H54 (cell line): Measurements from ENCODE around the gene NEURL2.
"Not testable (repeated sequence)": the region's sequence is repeated elsewhere in the genome, so short reads cannot be mapped to it uniquely, and the experiment has no call there.

Experiments used
- DNase-seq: peaks from one replicate; pipeline ENCODE4 v3.0.0; 2011; ENCODE audit warnings: low spot score, mixed read lengths; ENCODE audit not compliant: insufficient read length
- FAIRE-seq: peaks from 3 replicates; lab custom pipeline; 2011; peaks lifted over from hg19 to GRCh38; lab: Jason Lieb, UNC
- POLR2A ChIP-seq: IDR thresholded peaks from 2 replicates; pipeline ENCODE4 v1.6.1; 2011; ENCODE audit warnings: low read depth, mild to moderate bottlenecking, low read length

Gene NEURL2

DNA sequence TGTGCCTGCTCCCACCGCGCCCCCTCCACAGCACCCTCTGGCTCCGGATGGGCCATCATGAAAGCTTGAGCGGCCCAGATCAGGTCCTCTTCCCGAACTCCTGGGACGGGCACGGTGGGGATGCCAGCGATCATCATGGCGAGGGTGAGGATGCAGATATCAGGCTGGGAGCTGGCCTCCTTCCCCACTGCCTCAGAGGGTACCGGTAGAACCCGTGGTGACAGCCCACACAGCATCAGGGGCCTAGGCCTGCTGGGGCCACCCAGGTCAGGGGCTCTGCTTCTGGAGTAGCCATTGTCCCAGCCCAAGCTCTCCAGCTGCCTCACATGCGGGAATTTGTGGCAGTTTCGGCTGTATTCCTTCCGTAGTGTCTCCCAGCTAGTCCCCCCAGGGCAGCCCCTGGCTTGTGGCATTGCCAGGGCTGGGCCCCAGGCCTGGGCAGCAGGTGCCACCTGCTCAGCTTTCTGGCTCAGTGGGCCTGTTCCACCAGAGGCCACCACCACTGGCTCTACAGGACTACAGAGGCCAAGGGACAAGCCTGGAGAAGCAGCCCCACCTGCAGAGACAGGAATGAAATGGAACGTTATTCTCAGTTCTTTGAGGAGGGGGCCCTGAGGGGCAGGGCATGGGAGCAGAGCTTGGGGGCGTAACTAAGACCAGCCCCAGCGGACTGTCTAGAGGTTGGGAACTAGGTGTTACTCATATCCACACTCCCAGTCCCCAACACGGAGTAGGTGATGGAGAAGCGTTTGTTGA lies 4.2 kb downstream of the NEURL2 start:
- no peak for TF ChIP-seq POLR2A
- FAIRE-seq, result no peak
- no peak for DNase-seq

DNA sequence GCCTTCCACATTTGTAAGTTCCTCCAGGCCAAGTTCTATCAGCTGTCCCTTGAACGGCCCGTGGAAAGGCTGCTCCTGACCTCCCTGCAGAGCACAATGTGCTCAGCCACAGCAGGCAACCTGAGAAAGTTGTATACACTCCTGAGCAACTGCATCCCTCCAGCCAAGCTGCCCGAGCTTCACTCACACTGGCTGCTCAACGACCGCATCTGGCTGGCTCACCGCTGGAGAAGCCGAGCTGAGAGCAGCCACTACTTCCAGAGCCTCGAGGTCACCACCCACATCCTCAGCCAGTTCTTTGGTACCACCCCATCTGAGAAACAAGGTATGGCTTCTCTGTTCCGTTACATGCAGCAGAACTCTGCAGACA lies 7.9 kb downstream of the NEURL2 start:
- no peak for TF ChIP-seq POLR2A
- DNase-seq (no peak), FAIRE-seq (no peak)

DNA sequence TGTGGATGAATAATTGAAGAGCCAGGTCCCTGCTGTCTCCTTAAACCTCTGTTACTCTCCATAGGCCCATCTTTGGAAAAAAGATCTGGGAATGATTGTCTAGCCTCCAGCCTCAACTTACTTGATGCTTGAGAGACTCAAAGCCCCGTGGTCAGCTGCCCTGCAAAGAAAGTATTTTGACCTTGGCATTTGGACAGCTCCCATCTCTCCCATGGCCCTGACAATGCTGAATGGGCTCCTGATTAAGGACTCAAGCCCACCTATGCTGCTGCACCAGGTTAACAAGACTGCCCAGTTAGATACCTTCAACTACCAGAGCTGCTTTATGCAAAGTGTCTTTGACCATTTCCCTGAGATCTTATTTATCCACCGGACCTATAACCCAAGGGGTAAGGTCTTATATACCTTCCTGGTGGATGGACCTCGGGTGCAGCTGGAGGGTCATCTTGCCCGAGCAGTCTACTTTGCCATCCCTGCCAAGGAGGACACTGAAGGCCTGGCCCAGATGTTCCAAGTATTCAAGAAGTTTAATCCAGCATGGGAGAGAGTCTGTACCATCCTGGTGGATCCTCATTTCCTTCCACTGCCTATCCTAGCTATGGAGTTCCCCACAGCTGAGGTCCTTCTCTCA lies 8.4 kb downstream of the NEURL2 start:
- no peak for TF ChIP-seq POLR2A
- DNase-seq (no peak), FAIRE-seq (no peak)

DNA sequence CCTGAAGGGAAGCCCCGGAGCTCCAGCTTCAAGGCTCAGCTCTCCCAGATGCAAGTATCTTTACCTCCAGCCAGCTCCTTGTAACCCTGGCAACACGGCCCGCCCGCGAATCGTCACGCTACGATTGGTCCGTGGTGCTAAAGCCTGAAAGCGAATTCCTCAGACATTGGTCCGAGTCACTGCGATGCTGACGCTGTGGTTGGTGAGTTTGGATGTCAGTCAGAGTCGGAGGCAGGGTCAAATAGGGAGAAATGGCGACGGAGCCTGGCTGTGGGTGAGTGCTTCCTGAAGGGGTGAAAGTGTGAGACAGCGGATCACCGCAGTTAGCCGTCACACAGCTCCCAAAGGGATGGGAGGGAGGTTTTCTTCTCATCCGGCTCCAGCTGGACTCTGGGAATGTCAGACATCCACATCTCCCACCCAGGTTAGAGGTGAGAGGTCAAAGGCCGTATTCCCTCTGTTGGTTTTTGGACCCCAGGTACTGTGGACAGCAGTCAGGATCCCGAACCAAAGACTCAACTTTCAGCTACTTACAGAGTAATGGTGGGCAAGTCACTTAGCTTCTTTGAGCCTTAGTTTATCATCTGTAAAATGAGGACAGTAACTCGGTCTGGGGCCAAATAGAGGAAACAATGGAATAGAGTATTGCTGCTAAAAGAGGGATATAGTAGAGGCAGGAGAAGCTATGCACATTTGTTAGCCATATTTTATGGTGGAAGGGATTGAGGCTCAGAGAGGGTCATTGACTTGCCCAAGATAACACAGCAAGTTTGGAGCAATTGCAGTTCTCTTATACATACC lies 9.8 kb downstream of the NEURL2 start, which contains the start of gene ZSWIM1:
TSS of gene ZSWIM1 (plus strand) at position 240 of the 801 bp plus-strand sequence. CDS start 1,366 bp downstream, outside the sequence.
- TF ChIP-seq POLR2A, result peak; percentile 86
- DNase-seq, result peak; percentile 97
- FAIRE-seq, result peak; percentile 57

DNA sequence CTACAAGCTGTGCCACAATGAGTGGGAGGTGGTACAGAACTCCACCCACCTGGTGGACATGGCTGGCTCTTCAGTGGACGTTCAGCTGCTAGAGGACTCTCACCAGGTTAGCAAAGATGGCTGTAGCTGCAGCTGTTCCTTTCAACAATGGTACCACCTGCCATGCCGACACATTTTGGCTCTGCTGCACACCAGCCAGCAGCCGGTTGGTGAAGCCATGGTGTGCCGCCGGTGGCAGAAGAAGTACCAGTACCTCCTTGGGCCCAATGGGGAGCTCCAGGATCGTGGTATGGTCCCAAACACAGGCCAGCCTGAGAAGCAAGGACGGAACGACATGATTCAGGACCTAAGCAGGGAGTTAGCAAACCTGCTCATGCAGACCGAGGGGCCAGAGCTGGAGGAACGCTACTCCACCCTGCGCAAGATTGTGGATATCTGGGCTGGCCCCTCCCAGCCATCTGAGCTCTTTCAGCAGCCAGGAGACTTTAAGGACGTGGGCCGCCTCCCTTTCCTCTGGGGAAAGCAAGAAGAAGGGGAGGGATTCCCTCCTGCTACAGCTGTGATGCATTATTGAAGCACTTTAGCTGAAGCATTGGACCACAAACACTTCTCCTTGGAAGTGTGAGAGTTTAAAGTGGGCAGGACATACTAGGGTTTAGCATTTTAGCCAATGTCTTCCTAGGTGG lies 12.8 kb downstream of the NEURL2 start:
- no peak for DNase-seq
- no peak for FAIRE-seq
- TF ChIP-seq POLR2A, result no peak

DNA sequence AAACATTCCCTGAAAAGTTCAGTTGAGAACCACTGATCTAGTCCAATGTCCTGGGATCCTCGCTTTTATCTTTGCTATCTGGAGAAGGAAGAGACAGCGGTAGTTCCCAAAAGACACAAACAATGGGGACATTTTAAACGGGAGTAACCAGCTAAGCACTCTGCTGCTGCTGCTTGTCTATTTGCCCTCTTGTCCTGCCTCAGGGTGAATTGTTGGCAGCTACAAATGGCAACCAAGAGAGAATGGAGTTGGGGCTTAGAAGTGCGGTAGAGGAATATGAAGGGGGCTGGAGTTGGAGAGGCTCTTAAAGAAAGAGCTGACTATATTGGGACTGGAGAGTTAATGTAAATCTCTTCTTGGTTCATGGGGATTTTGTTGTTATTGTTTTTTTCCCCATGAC lies 16.4 kb downstream of the NEURL2 start:
- FAIRE-seq (no peak), DNase-seq (no peak)
- no peak for TF ChIP-seq POLR2A

DNA sequence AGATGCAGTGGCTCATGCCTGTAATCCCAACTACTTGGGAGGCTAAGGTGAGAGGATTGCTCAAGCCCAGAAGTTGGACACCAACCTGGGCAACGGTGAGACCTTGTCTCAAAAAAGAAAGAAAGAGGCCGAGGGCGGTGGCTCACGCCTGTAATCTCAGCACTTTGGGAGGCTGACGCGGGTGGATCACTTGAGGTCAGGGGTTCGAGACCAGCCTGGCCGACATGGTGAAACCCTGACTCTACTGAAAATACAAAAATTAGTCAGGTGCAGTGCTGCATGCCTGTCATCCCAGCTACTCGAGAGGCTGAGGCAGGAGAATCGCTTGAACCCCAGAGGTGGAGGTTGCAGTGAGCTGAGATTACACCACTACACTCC lies 16.9 kb downstream of the NEURL2 start:
- not testable (repeated sequence) for DNase-seq, FAIRE-seq

DNA sequence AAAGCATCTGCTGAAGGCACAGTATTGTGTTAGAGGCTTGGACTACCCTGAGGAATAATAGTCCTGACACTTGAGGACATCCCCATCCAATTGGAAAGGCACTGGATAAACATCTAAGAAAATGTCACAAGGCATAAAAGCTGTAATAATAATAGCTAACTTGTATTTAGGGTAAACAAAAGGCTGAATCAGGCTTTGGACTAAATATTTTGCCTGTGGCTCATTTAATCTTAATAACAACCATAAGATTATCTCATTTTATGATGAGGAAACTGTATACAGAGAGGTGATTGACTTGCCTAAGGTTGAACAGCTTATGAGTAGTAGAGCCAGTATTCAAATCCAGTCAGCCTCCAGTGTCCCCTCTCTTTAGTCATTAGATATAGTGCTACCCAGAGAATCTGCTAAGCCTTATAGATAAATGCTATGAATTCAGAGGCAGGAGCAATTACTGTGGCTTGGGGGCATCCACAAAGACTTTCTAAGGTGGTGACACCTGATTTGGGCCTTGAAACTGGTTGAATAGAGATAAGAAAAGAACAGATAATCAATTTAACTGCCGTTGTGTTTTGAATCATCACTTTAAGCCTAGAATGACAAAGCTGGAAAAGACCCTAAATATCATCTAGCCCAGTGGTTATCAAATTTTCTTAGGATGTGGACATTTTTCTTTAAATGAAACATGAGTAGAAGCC lies 17.5 kb downstream of the NEURL2 start:
- no peak for TF ChIP-seq POLR2A
- no peak for DNase-seq
- FAIRE-seq, result no peak

DNA sequence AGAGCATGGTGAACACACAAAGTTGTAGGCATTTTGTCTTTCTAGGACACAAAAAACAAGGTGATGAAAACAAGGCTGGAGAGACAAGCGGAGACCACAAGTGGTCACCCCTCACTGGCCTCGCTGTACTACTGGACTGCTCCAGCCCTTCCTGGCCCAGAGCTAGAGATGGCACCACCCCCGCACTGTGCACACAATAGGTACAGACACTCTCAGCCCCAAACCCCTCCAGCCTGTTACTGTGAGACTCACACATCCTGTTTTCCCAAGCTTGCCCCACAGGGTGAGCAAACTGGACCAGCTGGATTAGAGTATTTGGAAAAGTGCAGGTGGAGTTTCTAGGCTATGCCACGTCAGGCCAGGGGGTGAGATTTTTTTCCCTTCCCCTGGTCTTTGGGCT lies 18.4 kb downstream of the NEURL2 start:
- no peak for FAIRE-seq
- no peak for DNase-seq
- TF ChIP-seq POLR2A, result no peak

DNA sequence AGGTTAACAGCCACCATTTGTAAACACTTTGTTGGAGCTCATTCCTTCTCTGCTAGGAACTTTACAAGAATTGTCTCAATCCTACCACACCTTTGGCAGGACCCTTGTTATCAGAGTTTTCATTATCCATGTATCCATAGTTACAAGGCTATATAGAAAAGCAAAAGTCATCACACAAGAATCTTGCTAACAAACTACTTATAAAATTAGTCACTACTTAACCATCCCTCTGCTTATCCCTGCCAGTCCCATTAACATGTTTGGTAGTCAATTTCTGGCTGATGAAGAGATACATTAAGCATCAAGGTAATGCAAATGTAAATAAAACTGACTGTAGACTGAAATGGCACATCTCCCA lies 23.2 kb downstream of the NEURL2 start:
- FAIRE-seq, result peak; percentile 36
- TF ChIP-seq POLR2A, result no peak
- DNase-seq, result peak; percentile 39

DNA sequence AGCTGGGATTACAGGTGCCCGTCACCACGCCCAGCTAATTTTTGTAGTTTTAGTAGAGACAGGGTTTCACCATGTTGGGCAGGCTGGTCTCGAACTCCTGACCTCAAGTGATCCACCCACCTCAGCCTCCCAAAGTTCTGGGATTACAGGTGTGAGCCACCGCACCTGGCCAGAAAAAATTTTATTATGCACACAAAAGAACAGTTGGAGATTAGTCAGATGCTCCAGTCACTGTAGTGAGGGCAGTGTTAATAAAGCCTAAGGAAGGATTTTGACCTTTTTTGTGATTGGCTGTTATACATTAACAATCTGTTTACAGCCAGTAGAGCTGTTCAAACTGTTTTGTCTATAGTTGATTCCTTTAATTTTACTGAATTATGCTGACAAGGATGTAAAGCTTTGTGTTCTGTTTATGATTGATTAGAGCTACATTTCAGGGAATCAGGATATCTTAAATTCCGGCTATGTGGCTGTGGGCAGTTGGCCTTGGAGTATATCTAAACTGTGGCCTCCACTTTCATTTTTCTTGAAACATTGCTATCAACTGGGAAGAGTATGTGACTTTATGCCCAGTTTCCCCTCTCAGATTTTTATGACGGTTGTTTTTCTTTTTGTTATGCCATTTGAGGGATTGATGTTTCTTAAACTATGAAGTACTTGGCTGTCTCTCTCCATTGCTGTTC lies 23.7 kb downstream of the NEURL2 start:
- TF ChIP-seq POLR2A, result no peak
- no peak for FAIRE-seq
- DNase-seq, result no peak

DNA sequence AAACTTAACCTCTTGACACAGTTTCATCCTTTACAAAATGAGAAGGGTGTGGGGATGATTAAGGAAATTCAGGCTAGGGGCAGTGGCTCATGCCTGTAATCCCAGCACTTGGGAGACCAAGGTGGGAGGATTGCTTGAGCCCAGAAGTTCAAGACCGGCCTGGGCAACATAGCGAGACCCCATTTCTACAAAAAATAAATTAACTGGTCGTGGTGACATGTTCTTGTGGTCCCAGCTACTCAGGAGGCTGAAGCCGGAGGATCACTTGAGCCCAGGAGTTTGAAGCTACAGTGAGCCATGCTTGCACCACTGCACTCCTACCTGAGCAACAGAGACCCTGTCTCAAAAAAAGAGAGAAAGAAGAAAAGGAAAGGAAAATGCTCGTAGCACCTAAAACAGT lies 24.6 kb downstream of the NEURL2 start:
- FAIRE-seq, result no peak
- TF ChIP-seq POLR2A, result no peak
- DNase-seq, result no peak
